SK-N-SH treated with all-trans-retinoic acid at 6 μM for 48 hours (cell line): Measurements from ENCODE around the gene THSD4.

Experiments
- ATAC-seq: fragments of 200-7000 bp; cut with Tn5 transposase; 3 replicates; pipeline ENCODE4 v1.9.1; 2020; ENCODE audit warnings: mild to moderate bottlenecking, moderate library complexity
- ARNTL ChIP-seq: fragments of 450-650 bp; formaldehyde crosslinking; IDR thresholded peaks from 2 replicates; pipeline ENCODE4 v1.5.0; 2020; ENCODE audit warnings: low read depth, mild to moderate bottlenecking, moderate library complexity, borderline replicate concordance
- BACH2 ChIP-seq: fragments of 250-450 bp; sonication (Bioruptor Pico); IDR thresholded peaks from 2 replicates; pipeline ENCODE4 v1.9.0; 2021; ENCODE audit warnings: mild to moderate bottlenecking, borderline replicate concordance
- CSDC2 ChIP-seq: fragments of 250-450 bp; sonication (Bioruptor Pico); IDR thresholded peaks from 2 replicates; pipeline ENCODE4 v1.5.0; 2020; ENCODE audit warnings: mild to moderate bottlenecking, moderate library complexity
- ESRRG ChIP-seq: fragments of 250-450 bp; sonication (Bioruptor Pico); IDR thresholded peaks from 2 replicates; pipeline ENCODE4 v1.6.1; 2021; ENCODE audit warnings: mild to moderate bottlenecking
- GLIS3 ChIP-seq: fragments of 250-450 bp; sonication (Bioruptor Pico); IDR thresholded peaks from 2 replicates; pipeline ENCODE4 v1.5.0; 2020; ENCODE audit warnings: mild to moderate bottlenecking, moderate library complexity
- ISL1 ChIP-seq: fragments of 250-450 bp; sonication (Bioruptor Pico); IDR thresholded peaks from 2 replicates; pipeline ENCODE4 v2.1.2; 2022; ENCODE audit warnings: mild to moderate bottlenecking, moderate library complexity
- OSR1 ChIP-seq: fragments of 250-450 bp; sonication (Bioruptor Pico); IDR thresholded peaks from 2 replicates; pipeline ENCODE4 v1.8.0; 2022; ENCODE audit warnings: moderate library complexity, mild to moderate bottlenecking, inconsistent platforms
- PPARA ChIP-seq: fragments of 250-450 bp; sonication (Bioruptor Pico); IDR thresholded peaks from 2 replicates; pipeline ENCODE4 v1.5.0; 2020; ENCODE audit warnings: mild to moderate bottlenecking, borderline replicate concordance
- RARB ChIP-seq: fragments of 250-450 bp; sonication (Bioruptor Pico); IDR thresholded peaks from 2 replicates; pipeline ENCODE4 v1.8.0; 2021; ENCODE audit warnings: mild to moderate bottlenecking, moderate library complexity
- SNAI2 ChIP-seq: fragments of 250-450 bp; sonication (Bioruptor Pico); IDR thresholded peaks from 2 replicates; pipeline ENCODE4 v1.5.0; 2020; ENCODE audit warnings: mild to moderate bottlenecking, moderate library complexity
- TCF4 ChIP-seq: fragments of 250-450 bp; sonication (Bioruptor Pico); IDR thresholded peaks from 2 replicates; pipeline ENCODE4 v1.8.0; 2021; ENCODE audit warnings: mild to moderate bottlenecking, moderate library complexity, borderline replicate concordance
- TOX ChIP-seq: fragments of 250-450 bp; sonication (Bioruptor Pico); IDR thresholded peaks from 2 replicates; pipeline ENCODE4 v1.8.0; 2021; ENCODE audit warnings: mild to moderate bottlenecking, moderate library complexity, borderline replicate concordance
- ZFP3 ChIP-seq: fragments of 250-450 bp; sonication (Bioruptor Pico); IDR thresholded peaks from 2 replicates; pipeline ENCODE4 v1.5.0; 2020; ENCODE audit warnings: mild to moderate bottlenecking, moderate library complexity
- ZFP30 ChIP-seq: fragments of 450-650 bp; formaldehyde crosslinking; IDR thresholded peaks from 2 replicates; pipeline ENCODE4 v1.5.0; 2022; ENCODE audit warnings: mild to moderate bottlenecking, moderate library complexity
- ZNF565 ChIP-seq: fragments of 450-650 bp; formaldehyde crosslinking; conservative IDR thresholded peaks from 2 replicates; pipeline ENCODE4 v1.5.0; 2020; ENCODE audit warnings: low read depth, mild to moderate bottlenecking, moderate library complexity
- ZNF70 ChIP-seq: fragments of 450-650 bp; formaldehyde crosslinking; IDR thresholded peaks from 2 replicates; pipeline ENCODE4 v1.5.0; 2020; ENCODE audit warnings: mild to moderate bottlenecking, moderate library complexity
- ZNF8 ChIP-seq: fragments of 450-650 bp; formaldehyde crosslinking; IDR thresholded peaks from 2 replicates; pipeline ENCODE4 v1.5.0; 2020; ENCODE audit warnings: mild to moderate bottlenecking, moderate library complexity
- TF ChIP-seq, protein P1 (sequence below): fragments of 250-450 bp; sonication (Bioruptor Pico); IDR thresholded peaks from 2 replicates; pipeline ENCODE4 v1.5.1; 2021; ENCODE audit warnings: mild to moderate bottlenecking, moderate library complexity
- TF ChIP-seq, protein P2 (sequence below): fragments of 250-450 bp; sonication (Bioruptor Pico); IDR thresholded peaks from 2 replicates; pipeline ENCODE4 v1.8.0; 2021; ENCODE audit warnings: low read depth, mild to moderate bottlenecking, moderate library complexity, borderline replicate concordance
- TF ChIP-seq, protein P3 (sequence below): fragments of 250-450 bp; sonication (Bioruptor Pico); IDR thresholded peaks from 2 replicates; pipeline ENCODE4 v1.5.1; 2020; ENCODE audit warnings: low read depth, mild to moderate bottlenecking, moderate library complexity
- TF ChIP-seq, protein P4 (sequence below): fragments of 250-450 bp; sonication (Bioruptor Pico); IDR thresholded peaks from 2 replicates; pipeline ENCODE4 v1.8.0; 2020; ENCODE audit warnings: mild to moderate bottlenecking, moderate library complexity, borderline replicate concordance

Gene THSD4

DNA sequence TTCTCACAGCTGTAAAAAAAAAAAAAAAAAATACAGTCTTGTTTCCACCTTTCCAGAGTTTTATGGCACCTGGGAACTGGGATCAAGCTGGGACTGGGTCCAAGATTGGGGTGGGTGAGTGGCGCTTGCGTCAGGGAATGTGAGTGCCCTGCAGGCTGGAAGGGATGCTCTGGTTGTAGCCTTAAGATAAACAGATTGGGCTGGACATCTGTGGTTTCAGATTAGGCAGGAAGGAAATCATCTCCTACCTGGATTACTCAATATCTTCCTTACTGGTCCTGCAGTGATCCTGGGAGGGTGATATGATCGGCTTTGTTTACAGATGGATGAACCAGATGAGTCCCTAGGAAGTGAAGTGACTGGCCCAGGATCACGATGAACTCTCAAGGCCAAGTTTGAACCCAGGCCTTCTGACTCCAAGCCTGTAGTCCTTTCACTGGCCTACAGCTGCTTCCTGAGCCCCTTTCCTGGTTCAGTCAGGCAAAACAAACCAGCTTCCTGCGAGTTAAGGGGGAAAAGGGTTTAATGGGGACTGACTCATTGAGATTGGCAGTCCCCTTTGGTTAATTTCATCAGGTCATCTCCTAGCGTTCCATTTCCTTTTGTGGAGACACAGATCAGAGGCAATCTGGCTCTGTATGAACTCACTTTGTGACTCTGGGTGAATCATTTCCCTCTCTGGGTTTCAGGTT is 179.8 kb downstream of the THSD4 start:
- TF ChIP-seq PPARA (CRISPR knock-in tag), result no peak
- no peak for TF ChIP-seq TCF4 (CRISPR knock-in tag)
- TF ChIP-seq ZFP30, result no peak
- no peak for TF ChIP-seq SNAI2 (CRISPR knock-in tag)
- TF ChIP-seq GLIS3 (CRISPR knock-in tag), result no peak
- no peak for TF ChIP-seq BACH2
- no peak for TF ChIP-seq RARB
- TF ChIP-seq, protein P1, sequence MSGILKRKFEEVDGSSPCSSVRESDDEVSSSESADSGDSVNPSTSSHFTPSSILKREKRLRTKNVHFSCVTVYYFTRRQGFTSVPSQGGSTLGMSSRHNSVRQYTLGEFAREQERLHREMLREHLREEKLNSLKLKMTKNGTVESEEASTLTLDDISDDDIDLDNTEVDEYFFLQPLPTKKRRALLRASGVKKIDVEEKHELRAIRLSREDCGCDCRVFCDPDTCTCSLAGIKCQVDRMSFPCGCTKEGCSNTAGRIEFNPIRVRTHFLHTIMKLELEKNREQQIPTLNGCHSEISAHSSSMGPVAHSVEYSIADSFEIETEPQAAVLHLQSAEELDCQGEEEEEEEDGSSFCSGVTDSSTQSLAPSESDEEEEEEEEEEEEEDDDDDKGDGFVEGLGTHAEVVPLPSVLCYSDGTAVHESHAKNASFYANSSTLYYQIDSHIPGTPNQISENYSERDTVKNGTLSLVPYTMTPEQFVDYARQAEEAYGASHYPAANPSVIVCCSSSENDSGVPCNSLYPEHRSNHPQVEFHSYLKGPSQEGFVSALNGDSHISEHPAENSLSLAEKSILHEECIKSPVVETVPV (CRISPR knock-in tag), result no peak
- TF ChIP-seq CSDC2 (CRISPR knock-in tag), result no peak; the same call in 1 of the 2 replicates
- peak; percentile 50; the same call in 1 of the 2 replicates for TF ChIP-seq TOX (CRISPR knock-in tag)
- TF ChIP-seq, protein P2, sequence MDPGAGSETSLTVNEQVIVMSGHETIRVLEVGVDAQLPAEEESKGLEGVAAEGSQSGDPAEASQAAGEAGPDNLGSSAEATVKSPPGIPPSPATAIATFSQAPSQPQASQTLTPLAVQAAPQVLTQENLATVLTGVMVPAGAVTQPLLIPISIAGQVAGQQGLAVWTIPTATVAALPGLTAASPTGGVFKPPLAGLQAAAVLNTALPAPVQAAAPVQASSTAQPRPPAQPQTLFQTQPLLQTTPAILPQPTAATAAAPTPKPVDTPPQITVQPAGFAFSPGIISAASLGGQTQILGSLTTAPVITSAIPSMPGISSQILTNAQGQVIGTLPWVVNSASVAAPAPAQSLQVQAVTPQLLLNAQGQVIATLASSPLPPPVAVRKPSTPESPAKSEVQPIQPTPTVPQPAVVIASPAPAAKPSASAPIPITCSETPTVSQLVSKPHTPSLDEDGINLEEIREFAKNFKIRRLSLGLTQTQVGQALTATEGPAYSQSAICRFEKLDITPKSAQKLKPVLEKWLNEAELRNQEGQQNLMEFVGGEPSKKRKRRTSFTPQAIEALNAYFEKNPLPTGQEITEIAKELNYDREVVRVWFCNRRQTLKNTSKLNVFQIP (CRISPR knock-in tag), result 0 out of 2 replicates have a peak, but pooled peaks have one; percentile 13
- TF ChIP-seq ZNF8, result no peak
- TF ChIP-seq, protein P3, sequence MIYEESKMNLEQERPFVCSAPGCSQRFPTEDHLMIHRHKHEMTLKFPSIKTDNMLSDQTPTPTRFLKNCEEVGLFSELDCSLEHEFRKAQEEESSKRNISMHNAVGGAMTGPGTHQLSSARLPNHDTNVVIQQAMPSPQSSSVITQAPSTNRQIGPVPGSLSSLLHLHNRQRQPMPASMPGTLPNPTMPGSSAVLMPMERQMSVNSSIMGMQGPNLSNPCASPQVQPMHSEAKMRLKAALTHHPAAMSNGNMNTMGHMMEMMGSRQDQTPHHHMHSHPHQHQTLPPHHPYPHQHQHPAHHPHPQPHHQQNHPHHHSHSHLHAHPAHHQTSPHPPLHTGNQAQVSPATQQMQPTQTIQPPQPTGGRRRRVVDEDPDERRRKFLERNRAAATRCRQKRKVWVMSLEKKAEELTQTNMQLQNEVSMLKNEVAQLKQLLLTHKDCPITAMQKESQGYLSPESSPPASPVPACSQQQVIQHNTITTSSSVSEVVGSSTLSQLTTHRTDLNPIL, result no peak
- TF ChIP-seq ISL1 (CRISPR knock-in tag), result peak; percentile 64
- TF ChIP-seq, protein P4, sequence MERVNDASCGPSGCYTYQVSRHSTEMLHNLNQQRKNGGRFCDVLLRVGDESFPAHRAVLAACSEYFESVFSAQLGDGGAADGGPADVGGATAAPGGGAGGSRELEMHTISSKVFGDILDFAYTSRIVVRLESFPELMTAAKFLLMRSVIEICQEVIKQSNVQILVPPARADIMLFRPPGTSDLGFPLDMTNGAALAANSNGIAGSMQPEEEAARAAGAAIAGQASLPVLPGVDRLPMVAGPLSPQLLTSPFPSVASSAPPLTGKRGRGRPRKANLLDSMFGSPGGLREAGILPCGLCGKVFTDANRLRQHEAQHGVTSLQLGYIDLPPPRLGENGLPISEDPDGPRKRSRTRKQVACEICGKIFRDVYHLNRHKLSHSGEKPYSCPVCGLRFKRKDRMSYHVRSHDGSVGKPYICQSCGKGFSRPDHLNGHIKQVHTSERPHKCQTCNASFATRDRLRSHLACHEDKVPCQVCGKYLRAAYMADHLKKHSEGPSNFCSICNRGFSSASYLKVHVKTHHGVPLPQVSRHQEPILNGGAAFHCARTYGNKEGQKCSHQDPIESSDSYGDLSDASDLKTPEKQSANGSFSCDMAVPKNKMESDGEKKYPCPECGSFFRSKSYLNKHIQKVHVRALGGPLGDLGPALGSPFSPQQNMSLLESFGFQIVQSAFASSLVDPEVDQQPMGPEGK (CRISPR knock-in tag), result no peak; the same call in 1 of the 2 replicates
- no peak for TF ChIP-seq ESRRG (CRISPR knock-in tag)
- TF ChIP-seq ZNF70 (CRISPR knock-in tag), result no peak
- ATAC-seq, result peak; percentile 88

DNA sequence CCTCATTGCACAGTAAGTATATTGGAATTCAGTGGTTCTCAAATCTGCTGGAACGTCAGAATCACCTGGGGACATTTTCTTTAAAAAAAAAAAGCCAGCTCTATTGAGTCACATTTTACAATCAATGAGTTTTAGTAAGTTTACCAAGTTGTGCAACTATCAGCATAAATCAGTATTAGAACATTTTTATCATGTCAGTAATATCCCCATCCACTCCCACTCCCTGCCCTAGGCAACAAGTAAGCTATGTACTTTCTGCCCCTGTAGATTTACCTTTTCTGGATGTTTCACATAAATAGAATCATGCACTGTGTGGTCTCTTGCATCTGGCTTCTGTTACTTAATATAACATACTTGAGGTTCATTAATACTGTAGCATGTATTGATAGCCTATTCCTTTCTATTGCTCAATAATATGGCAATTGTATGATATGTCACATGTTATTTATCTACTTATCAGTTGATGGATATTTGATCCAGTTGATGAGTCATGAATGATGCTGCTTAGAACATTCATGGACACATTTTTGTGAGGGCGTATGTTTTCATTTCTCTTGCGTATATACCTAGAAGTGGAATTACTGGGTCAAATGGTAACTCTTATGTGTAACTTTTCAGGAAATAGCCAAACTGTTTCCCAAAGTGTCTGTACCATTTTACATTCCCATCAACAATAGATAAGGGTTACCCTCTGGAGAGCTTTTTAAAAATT is 180.5 kb downstream of the THSD4 start:
- peak; percentile 48 for ATAC-seq
- TF ChIP-seq ZFP30, result no peak
- TF ChIP-seq TOX (CRISPR knock-in tag), result peak; percentile 67
- TF ChIP-seq ZNF565 (CRISPR knock-in tag), result no peak
- TF ChIP-seq ZNF70 (CRISPR knock-in tag), result no peak
- TF ChIP-seq ARNTL, result no peak
- TF ChIP-seq ZNF8, result no peak

DNA sequence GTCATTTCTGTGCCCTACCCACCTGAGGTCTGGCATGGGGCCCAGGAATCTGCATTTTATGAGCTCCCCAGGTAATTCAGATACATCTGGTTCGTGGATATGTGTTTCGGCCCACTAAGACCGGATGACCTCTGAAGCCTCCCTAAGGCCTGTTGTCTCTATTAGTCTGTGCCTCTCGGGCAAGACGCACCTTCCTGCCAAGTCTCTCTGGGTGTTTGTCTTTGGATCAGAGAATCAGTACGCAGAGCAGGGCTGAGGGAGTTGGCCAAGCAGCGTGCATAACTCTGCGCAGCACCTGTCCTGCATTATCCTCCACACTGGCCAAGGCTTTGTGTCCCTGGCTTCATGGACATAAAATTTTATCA is 181.0 kb downstream of the THSD4 start:
- no peak for TF ChIP-seq RARB
- TF ChIP-seq CSDC2 (CRISPR knock-in tag), result 0 out of 2 replicates have a peak, but pooled peaks have one; percentile 58
- 0 out of 2 replicates have a peak, but pooled peaks have one; percentile 24 for TF ChIP-seq ZFP3 (CRISPR knock-in tag)
- no peak for ATAC-seq

DNA sequence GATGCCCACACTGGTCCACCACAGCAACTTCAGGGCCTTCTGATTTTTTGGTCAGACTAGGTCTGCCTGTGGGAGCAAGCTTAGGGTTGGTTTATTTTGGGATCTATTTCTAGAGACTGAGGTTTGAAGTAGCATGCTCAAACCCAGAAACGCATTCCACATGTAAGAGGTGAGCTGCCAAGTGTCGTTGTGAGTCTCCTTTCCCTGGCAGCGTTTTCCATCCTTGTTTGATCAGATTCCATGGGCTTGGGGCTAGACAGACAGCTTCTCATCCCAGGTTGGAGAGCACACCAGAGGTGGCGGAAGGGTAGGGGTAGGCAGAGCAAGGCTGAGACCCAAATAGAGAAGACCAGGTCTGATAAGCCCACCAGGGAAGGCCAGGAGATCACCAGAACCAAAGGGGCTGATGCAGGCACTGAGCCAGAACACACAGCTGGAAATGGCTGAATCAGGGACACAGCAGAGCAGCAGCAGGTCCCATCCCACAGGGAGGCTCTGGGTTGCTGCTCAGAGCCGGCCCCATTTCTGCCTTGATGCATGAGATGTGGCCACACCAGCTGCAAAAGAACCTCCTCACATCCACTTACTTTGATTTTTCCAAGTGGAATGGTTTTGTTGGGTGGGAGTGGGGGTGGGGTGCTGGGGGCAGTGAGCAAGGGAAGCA is 186.8 kb downstream of the THSD4 start:
- peak; percentile 41 for ATAC-seq
- TF ChIP-seq SNAI2 (CRISPR knock-in tag), result no peak
- TF ChIP-seq ARNTL, result no peak
- TF ChIP-seq OSR1, result no peak
- TF ChIP-seq ISL1 (CRISPR knock-in tag), result no peak
- no peak for TF ChIP-seq TOX (CRISPR knock-in tag)
- no peak for TF ChIP-seq CSDC2 (CRISPR knock-in tag)
- no peak for TF ChIP-seq ESRRG (CRISPR knock-in tag)
- TF ChIP-seq PPARA (CRISPR knock-in tag), result no peak
- TF ChIP-seq ZFP30, result no peak
- TF ChIP-seq, protein P1 (CRISPR knock-in tag), result no peak
